ENCODE results near the gene ARMC6.
"Not testable (repeated sequence)": the region's sequence is repeated elsewhere in the genome, so short reads cannot be mapped to it uniquely, and the experiment has no call there.

ARMC6 gene

DNA sequence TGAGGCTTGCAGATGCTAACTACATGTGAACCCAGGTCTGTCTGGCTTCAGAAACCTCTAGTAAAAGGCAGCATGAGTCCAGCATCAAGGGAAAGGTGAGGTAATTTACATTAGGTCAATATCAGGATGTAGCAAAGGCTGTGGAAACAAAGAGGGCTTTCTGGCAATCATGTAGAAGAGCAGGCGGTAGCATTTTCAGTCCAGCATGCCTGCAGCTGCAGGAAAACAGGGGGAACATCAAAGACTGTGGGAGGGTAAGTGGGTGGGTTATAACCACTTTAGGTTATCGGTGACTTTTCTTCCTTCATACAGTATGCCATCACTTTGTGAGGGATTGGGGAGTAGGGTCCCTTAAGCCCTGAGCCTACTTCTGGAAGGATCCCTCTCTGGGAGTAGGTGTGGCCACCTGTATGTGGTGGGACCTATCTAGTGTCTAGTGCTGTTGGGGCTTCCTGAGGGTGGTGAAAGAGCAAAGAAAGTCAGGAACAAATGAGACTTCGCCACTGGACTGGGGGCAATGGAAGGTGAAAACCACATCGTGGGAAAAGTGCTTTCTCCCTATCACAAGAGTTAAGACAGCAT is 10.9 kb upstream of the ARMC6 start:
- no peak for DNase-seq (ENCODE audit: low read depth in 2 of 2)

DNA sequence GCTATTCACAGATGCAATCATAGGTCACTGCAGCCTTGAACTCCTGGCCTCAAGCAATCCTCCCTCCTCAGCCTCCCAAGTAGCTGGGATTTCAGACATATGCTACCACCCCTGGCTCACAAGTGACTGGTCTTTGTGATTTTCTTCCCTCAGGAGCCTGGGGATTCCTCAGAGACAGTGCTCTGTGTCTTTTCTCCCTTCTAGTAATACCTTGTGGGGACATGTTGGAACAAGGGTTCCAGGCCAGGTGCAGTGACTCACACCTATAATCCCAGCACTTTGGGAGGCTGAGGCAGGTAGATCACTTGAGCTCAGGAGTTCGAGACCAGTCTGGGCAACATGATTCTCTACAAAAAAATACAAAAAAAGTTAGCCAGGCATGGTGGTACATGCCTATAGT is 10.0 kb upstream of the ARMC6 start:
- DNase-seq (ENCODE audit: low read depth in 2 of 2): not testable (repeated sequence)

DNA sequence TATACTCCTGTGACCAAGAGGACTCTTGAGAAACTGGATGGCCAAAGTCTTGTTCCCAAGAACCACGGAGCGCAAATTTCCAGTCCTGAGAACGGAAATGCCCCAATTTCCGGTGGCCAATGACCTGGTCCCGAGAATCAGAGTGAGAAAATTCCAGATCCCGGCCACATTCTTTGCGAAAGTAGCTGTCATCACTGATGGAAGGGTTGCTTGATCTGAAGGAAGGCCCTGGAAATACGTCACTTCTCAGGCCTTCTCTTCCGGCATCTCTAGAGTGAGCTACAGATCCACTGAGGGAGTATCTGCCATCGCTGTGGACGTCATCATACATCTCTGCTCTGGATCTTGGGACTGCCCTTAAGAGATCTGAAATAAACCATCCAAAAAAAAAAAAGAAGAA is 7.5 kb upstream of the ARMC6 start:
- DNase-seq (ENCODE audit: low read depth in 2 of 2): no peak

- no peak for DNase-seq (ENCODE audit: low read depth in 2 of 2)
Observed at GRCh38 chr19:19026299-19026971, 7.0 kb upstream of the ARMC6 start.

DNA sequence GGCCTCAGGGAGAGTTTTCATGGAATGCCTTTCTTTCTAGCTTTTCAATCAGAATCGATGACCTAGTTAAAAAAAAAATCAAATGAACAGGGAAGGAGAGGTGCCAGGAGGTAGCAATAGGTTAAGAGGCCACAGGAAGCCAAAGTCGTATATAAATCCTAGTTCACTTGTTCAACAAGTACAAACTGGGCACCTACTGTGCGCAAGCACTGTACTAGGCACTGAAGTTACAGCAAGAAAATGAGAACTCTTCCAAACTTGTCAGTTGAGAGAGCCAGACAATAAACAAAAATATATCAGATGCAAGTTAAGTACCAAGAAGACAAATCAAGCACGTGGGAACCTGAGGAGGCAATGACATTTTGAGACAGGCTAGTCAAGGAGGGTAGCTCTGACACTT is 6.2 kb upstream of the ARMC6 start:
- DNase-seq (ENCODE audit: low read depth in 2 of 2): no peak

GRCh38 chr19:19028526-19028925 is 4.9 kb upstream of the ARMC6 start:
- DNase-seq (ENCODE audit: low read depth in 2 of 2): no peak

DNA sequence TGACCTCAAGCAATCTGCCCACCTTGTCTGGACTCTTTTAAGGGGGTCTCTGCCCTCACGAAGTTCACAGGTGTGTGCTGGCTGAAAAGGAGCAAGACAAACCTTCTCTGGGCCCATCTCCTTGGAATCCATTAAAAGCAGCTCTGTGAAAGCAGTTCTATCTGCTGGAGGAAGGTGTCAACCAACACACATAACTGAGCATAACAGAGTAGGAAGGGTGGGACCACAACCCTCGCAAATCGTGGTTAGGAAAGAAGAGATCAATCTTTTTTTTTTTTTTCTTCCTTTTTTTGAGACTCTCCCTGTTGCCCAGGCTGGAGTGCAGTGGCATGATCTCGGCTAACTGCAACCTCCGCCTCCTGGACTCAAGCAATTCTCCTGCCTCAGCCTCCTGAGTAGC is 1.5 kb upstream of the ARMC6 start:
- DNase-seq (ENCODE audit: low read depth in 2 of 2): no peak

- peak; percentile 82 to 86 for DNase-seq (ENCODE audit: low read depth in 2 of 2)
Observed at GRCh38 chr19:19032420-19033175, 805 bp upstream of the ARMC6 start.

GRCh38 chr19:19033176-19033425 is 302 bp upstream of the ARMC6 start:
- DNase-seq (ENCODE audit: low read depth in 2 of 2): no peak

DNA sequence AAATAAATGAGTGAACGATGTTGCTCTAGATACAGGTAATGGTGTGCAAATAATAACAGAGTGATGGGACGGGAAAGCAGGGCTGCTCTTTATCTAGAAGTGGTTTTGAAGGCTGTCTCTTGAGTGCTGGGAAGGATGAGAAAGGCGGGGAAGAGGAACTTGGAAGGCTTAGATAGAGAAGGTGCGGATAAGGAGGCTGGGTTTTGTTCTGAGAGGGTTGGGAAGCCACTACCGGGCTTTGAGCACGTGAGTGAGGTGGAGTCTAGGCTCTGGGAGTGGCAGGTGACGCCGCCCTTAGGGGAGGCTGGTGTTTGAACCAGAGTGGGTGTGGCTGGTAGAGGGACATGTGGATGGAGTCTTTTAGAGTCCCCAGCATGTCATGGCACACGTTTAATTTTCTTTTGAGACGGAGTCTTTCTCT is 811 bp downstream of the ARMC6 start:
- peak; percentile 62 to 71 for DNase-seq (ENCODE audit: low read depth in 2 of 2)

DNA sequence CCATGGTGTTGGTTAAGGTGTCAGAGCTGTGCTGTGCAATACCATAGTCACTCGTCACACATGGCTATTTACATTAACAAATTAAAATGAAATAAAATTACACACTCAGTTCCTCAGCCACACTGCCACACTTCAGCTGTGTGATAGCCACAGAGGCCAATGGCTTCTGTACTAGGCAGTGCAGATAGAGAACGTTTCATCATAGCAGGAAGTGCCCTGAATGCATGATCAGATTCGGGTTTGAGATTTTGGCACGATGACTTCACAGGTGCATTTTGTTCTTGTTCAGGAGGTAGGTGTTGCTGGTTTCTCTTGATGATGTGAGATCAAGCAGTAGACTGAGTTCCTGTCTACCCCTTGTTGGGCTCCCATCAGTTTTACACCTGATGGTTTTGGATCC is 6.5 kb downstream of the ARMC6 start:
- no peak for DNase-seq (ENCODE audit: low read depth in 2 of 2)

DNA sequence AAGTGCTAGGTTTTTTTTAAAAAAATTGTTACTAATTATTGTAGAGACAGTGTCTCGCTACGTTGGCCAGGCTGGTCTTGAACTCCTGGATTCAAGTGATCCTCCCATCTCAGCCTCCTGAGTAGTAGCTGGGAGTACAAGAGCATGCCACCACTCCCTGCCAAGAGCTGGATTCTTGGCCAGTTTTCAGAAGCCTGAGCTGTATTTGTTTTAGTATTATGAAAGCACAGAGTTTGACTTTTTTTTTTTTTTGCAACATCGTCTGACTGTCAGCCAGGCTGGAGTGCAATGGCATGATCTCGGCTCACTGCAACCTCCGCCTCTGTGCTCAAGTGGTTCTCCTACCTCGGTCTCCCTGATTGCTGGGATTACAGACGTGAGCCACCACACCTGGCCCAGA is 7.0 kb downstream of the ARMC6 start:
- DNase-seq (ENCODE audit: low read depth in 2 of 2): no peak

- DNase-seq (ENCODE audit: low read depth in 2 of 2): no peak
Observed at GRCh38 chr19:19042732-19043280, 9.4 kb downstream of the ARMC6 start.

DNA sequence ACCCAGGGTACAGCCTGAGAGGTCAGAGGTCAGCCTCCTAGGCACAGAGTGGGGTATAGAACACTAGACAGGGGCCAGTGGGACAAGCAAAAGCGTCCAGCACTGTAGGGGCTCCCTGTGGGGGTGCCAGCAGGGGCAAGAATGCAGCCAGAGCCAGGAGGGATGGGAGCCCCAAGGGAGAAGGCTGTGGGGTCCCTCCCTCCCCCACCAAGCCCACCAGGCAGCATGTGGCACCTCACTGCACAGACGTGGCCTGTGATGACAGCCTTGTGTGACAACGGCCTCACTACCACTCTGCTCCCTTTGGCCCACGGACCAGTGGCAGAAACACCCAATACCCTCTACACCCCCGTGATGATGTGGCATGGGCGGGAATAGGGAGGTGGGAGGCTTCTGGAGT is 10.1 kb downstream of the ARMC6 start:
- no peak for DNase-seq (ENCODE audit: low read depth in 2 of 2)

- no peak for DNase-seq (ENCODE audit: low read depth in 2 of 2)
Observed at GRCh38 chr19:19043881-19044280, 10.5 kb downstream of the ARMC6 start.

GRCh38 chr19:19049406-19049805 is 16.0 kb downstream of the ARMC6 start:
- no peak for DNase-seq (ENCODE audit: low read depth in 2 of 2)

DNA sequence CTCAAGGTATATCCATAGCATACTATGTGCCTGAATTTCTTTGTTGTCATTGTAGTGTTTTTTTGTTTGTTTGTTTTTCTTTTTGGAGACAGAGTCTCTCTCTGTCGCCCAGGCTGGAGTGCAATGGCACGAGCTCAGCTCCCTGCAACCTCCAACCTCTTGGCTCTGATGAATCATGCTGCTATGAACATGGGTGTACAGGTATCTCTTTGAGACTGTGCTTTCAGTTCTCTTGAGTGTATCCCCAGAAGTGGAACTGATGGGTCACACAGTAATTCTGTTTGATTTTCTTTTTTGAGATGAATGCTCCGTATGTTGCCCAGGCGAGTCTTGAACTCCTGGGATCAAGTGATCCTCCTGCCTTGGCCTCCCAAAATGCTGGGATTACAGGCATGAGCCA is 16.7 kb downstream of the ARMC6 start:
- DNase-seq (ENCODE audit: low read depth in 2 of 2): no peak

DNA sequence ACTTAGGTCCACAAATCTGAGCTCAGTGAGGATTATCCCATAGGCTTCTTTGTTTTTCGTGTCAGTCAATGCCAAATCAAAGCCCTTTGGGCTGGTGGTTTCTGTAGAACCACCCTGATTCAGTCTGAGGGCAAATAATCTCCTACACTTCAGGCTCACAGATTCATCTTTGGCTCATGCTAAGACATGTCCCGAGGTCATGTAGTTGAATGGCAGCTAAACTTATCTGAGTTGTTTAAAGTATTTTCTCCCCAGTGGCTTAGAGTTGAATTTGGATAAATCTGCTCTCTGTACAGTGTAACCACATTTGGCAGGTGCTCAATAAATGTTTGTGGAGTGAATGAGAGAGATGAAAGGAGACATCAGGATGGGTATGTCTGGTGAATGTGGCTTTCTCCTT is 17.3 kb downstream of the ARMC6 start:
- DNase-seq (ENCODE audit: low read depth in 2 of 2): no peak

- DNase-seq (ENCODE audit: low read depth in 2 of 2): no peak
Observed at GRCh38 chr19:19051478-19052213, 18.2 kb downstream of the ARMC6 start.

DNA sequence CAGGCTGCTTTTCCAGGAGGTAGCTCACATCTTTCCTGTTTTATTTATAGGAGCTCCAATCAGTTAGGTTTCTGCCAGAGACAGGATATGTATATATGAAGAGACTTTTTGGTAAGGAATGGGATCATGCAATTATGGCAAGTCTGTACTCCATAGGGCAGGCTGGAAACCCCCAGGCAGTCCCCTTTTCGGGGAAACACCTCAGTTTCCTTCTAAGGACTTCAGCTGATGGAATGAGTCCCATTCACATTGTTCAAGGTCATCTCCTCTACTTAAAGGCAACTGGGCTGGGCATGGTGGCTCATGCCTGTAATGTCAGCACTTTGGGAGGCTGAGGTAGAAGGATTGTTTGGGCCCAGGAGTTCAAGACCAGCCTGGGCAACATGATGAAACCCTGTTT is 19.5 kb downstream of the ARMC6 start:
- DNase-seq (ENCODE audit: low read depth in 2 of 2): no peak

- DNase-seq (ENCODE audit: low read depth in 2 of 2): peak in 1 of 2 donors; percentile 38
Observed at GRCh38 chr19:19053508-19054314, 20.3 kb downstream of the ARMC6 start.
